ENCODE data around the gene MMRN1.

Gene MMRN1

GRCh38 chr4:89894649-89895550, at the start of gene MMRN1:
MMRN1 (plus strand) TSS chr4:89894854; CDS start chr4:89894972, 118 bp downstream.
- no peak for DNase-seq (ENCODE audit: low read depth in 3 of 3)

GRCh38 chr4:89847571-89848325, 46.9 kb upstream of the MMRN1 start:
- DNase-seq (ENCODE audit: low read depth in 3 of 3), result no peak

GRCh38 chr4:89855236-89855635, 39.4 kb upstream of the MMRN1 start:
- DNase-seq (ENCODE audit: low read depth in 3 of 3), result no peak

DNA sequence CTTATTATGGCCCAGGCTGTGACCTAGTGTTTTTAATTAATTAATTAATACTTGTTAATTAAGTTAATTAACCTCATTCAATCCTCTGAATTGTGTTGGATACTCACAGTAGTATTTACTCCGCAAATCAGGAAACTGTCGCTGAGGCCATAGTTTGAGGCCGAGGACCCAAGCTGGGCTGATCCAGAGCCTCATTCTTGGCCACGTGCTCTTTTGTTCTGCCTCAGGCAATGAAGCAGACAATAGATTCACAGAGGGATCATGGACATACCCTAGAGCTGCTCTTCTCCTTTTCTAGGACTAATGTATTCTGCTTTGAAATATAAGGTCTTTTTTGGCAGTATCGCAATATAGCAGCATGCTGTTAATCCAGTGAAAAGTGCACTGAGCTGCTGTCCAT, 33.7 kb upstream of the MMRN1 start:
- DNase-seq (ENCODE audit: low read depth in 3 of 3), result no peak

GRCh38 chr4:89863533-89863932, 31.1 kb upstream of the MMRN1 start:
- no peak for DNase-seq (ENCODE audit: low read depth in 3 of 3)

DNA sequence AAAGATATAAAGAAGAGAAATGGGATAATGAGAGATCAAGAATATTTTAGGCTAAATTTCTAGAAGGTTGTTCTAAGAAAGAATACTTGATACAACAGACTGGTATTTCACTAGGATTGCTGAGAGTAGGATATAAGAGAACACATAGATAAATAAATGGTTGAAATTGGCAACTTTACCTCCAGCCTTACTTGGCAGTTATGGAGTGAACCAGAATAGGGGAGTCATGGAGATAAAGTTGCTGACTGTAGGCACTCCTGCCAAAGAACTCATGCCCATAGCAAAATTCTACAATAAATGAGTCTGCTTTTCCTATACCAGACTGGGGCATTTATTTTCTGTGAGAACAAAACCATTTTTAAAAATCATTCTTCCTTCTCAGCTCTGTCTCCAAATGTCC, 26.4 kb upstream of the MMRN1 start:
- no peak for DNase-seq (ENCODE audit: low read depth in 3 of 3)

DNA sequence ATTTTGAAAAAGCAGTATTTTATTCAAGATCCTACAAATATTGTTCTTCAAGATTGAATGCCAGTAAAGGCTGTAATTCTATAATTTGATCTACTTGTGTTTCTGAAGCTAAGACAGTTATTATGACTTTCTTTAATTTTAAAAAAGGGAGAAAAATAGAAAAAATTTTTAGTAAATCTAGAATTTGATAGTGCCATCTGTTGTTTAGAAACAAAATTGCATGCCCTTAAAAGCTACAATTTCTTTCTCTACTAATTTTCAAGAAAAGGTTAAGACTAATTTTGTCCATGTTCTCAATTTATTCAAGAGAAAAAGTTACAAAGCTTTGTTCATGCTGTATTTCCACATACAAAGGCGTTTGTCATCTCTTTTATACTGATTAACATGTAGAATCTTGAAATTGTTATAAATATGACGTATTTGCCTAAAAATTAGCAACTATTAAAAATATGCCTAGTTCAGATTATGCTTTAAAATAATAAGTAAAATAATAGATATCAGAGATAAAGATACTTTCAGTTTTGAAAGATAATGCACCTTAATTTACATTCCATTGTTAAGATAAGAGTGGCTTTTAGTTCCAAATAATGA, 25.6 kb upstream of the MMRN1 start:
- DNase-seq (ENCODE audit: low read depth in 3 of 3), result no peak

- DNase-seq (ENCODE audit: low read depth in 3 of 3), result no peak
These were observed 23.4 kb upstream of the MMRN1 start for GRCh38 chr4:89871211-89871610.

DNA sequence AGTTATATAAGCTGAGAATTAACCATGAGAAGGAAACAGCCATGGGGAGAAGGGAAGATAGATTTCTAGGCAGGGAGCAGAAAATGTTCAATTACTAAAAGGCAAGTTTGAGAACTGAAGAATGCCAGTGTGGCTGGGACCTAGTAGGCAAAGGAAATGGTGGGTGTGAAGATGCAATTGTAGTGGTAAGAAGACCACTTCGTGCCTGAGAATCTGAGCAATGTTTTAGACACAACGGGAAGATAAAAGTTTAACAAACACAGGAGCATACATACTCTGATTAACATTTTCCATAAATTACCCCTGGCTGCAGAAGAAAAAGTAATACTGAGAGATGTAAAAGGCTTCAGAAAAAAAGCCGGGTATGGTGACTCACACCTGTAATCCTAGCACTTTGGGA, 18.1 kb upstream of the MMRN1 start:
- DNase-seq (ENCODE audit: low read depth in 3 of 3), result no peak

- DNase-seq (ENCODE audit: low read depth in 3 of 3), result no peak
These were observed 16.0 kb upstream of the MMRN1 start for GRCh38 chr4:89878611-89879010.

- no peak for DNase-seq (ENCODE audit: low read depth in 3 of 3)
These were observed 15.4 kb upstream of the MMRN1 start for GRCh38 chr4:89879215-89879614.

- no peak for DNase-seq (ENCODE audit: low read depth in 3 of 3)
These were observed 5.4 kb upstream of the MMRN1 start for GRCh38 chr4:89889289-89889688.

GRCh38 chr4:89897867-89898266, 3.2 kb downstream of the MMRN1 start:
- DNase-seq (ENCODE audit: low read depth in 3 of 3), result no peak

- DNase-seq (ENCODE audit: low read depth in 3 of 3), result no peak
These were observed 3.7 kb downstream of the MMRN1 start for GRCh38 chr4:89898304-89898716.

DNA sequence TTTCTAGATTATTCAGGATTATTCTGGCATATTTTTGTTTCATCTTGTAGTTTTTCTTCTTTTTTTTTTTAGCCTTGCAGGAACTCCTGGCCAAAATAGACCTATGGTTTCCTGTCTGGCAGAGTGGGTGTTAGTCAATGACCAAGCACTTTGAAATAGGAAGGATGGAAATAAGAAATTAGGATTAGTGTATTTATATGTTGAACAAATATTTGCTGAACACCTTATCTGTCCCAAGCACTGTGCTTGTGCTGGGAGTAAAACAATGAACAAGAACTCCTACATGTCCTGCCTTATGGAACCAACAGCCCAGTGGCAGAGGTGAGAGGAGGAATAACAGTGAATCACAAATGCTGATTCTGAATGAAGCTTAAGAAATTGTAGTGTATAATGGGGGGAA, 4.5 kb downstream of the MMRN1 start:
- DNase-seq (ENCODE audit: low read depth in 3 of 3), result no peak

DNA sequence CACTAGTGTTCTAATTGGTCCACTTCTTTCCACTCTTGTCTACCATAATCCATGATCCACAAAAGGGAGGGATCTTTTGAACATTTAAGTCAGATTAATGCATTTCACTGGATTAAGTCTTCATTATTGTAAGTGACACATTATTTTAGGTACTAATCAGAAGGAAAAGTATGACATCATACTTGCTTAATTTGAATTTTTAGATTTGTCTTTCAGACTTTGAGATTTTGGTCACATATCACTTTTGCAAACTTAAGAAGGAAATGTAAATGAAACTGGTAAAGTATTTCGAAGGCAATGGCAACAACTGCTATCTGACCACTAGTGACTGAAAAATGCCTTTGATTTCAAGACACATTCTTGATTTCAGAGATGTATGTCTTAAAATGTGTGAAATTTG, 5.2 kb downstream of the MMRN1 start:
- no peak for DNase-seq (ENCODE audit: low read depth in 3 of 3)

DNA sequence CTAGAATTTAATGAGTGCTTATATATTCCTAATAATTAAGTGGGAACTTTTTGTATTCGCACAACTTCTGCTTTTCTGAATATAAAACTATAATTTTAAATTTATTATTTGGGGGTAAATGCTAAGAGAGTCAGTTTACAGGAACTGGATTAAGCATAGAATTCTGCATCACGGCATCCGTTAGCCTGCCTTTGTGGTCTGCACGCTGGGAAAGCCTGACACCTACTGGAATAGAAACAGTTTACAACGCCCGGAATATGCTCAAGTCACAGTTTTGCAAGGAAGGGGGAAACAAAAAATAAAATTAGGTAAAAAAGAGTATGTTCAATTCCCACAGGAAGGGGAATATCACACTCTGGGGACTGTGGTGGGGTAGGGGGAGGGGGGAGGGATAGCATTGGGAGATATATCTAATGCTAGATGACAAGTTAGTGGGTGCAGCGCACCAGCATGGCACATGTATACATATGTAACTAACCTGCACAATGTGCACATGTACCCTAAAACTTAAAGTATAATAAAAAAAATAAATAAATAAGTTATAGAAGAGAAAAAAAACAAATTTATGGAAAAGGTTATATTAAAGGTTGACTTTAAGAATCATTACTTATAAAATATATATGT, 7.3 kb downstream of the MMRN1 start:
- peak; percentile 20 to 32 (median 23) for DNase-seq (ENCODE audit: low read depth in 3 of 3)

DNA sequence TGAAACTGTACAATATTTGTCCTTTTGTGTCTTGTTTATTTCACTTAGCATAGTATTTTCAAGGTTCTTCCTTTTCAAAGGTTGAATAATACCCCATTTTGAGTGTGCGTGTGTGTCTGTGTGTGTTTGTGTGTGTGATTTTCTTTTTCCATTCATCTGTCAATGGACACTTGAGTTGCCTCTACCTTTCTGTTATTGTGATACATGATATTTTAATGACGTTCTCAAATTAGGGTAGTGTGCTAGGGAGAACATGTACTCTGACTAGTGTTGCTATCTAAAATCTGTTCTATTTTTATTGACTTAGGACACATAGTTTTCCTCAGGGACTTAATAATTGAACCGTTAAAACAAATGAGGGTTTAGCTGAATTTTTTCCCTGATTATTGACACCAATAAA, 9.9 kb downstream of the MMRN1 start:
- DNase-seq (ENCODE audit: low read depth in 3 of 3), result no peak

- no peak for DNase-seq (ENCODE audit: low read depth in 3 of 3)
These were observed 11.7 kb downstream of the MMRN1 start for GRCh38 chr4:89906316-89906715.

DNA sequence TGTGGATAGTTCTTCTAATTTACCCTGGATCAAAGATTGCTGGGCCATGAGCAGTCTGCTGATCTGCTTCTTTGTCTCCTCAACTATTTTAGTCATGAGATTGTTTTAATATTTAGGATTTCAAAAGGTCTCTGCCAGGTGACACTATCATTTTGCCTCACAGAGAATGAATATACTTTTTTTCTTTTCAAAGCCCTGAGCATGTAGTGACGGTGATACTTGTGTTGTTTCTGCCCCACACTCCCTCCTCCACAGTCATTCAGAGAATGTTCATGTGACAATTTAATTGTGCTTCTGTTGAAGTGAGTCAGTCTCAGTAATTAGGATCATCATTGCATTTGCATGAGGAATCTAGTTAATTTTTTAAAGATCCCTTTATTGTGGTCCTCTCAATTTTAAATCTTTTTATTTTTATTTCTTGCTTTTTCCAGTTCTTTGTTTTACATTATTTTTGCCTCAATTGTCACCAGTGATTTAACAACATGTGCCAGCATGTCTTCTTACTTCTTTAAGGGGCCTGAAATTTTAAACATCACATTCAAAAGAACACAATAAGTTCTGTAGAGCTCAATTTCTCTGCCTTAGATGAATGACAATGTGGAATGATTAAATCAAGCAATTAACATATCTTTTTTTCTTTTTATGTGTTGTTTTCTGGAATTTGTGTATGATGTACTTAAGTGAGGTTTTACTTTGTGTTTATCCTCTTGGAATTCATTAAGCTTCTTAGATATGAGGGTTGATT, 12.3 kb downstream of the MMRN1 start:
- no peak for DNase-seq (ENCODE audit: low read depth in 3 of 3)

- DNase-seq (ENCODE audit: low read depth in 3 of 3), result no peak
These were observed 15.2 kb downstream of the MMRN1 start for GRCh38 chr4:89909889-89910288.
